Measurements from ENCODE around the gene CARD9.

GRCh38 chr9:136419092-136419420 lies 45.6 kb upstream of the CARD9 start:
- TF ChIP-seq CTCF (IDR thresholded peaks at IDR 0.05 in 8 of 11, conservative IDR thresholded peaks at IDR 0.05 in 3 of 11) (no peak), POLR2A (IDR thresholded peaks at IDR 0.05) (no peak)
